Upper lobe of left lung (tissue), 6 donors: ENCODE data around the gene MITF. TPM values are rescaled to one million over a fixed set of nuclear protein-coding genes. Genes with fewer than 3 reads are reported as not detected.

Source experiments
- ATAC-seq, 2 donors: fragments of 200-7000 bp; cut with Tn5 transposase; one replicate each; pipeline ENCODE4 v1.9.1; 2022; ENCODE audit warnings: mild to moderate bottlenecking in 2 of 2, moderate library complexity in 2 of 2; ENCODE audit not compliant: low FRiP score in 2 of 2
- DNase-seq, 2 donors: peaks; one replicate each; pipeline ENCODE4 v3.0.0-alpha.2; 2019 to 2020
- H3K27ac ChIP-seq, 4 donors: fragments of 200-600 bp; sonication (generic); one replicate each; pipeline ENCODE4 v1.5.1; 2016 to 2019
- H3K27me3 ChIP-seq, 4 donors: fragments of 200-600 bp; sonication (generic); one replicate each; pipeline ENCODE4 v1.5.1; 2017 to 2019
- H3K36me3 ChIP-seq, 4 donors: fragments of 200-600 bp; sonication (generic); one replicate each; pipeline ENCODE4 v1.5.1; 2016 to 2019
- H3K4me1 ChIP-seq, 4 donors: fragments of 200-600 bp; sonication (generic); one replicate each; pipeline ENCODE4 v1.5.1; 2018 to 2019
- H3K4me3 ChIP-seq, 4 donors: fragments of 200-600 bp; sonication (generic); one replicate each; pipeline ENCODE4 v1.5.1; 2017 to 2019; ENCODE audit warnings: mild to moderate bottlenecking in 2 of 4, moderate library complexity in 1 of 4
- H3K9me3 ChIP-seq, 4 donors: fragments of 200-600 bp; sonication (generic); one replicate each; pipeline ENCODE4 v1.5.1; 2018 to 2019
- CTCF ChIP-seq, 6 experiments: fragments of 450-650 bp in 4 of 6; fragments of 200-600 bp in 2 of 6; sonication (generic) in 2 of 6; IDR thresholded peaks; one replicate each; pipeline ENCODE4 v1.5.1; 2016 to 2019; ENCODE audit warnings: antibody characterized with exemption in 6 of 6
- EP300 ChIP-seq, 4 donors: sonication (generic); formaldehyde crosslinking; IDR thresholded peaks; one replicate each; pipeline ENCODE4 v1.5.1; 2017; ENCODE audit warnings: antibody characterized with exemption in 4 of 4, control low read depth in 2 of 4
- POLR2A ChIP-seq, 4 donors: fragments of 450-650 bp; IDR thresholded peaks; one replicate each; pipeline ENCODE4 v1.5.1; 2016 to 2017; ENCODE audit warnings: antibody characterized with exemption in 4 of 4, mild to moderate bottlenecking in 2 of 4
- POLR2AphosphoS5 ChIP-seq, 2 donors: sonication (generic); formaldehyde crosslinking; IDR thresholded peaks; one replicate each; pipeline ENCODE4 v1.5.1; 2017; ENCODE audit warnings: antibody characterized with exemption in 2 of 2
- WGBS, 2 donors: methylation state at CpG; one replicate each; pipeline ENCODE4 v1.1.5; 2017 to 2018; 5-methylcytosine and 5-hydroxymethylcytosine counted together
- total RNA-seq, 6 donors: library from RNA; depleted of rRNA in 4 of 6; stranded (reverse); fragments of >200 nt in 4 of 6; gene quantifications; one replicate each; pipeline versions ENCODE4 v1.1.0 to v1.2.1, GENCODE V29; 2016 to 2021
- donor health status: DM: no; HTN: no; CAD: no; lungs with moderate emphysema.
- donor health status: DM: no; HTN: yes; CAD: no; lungs with severe emphysema.

MITF gene
- total RNA-seq, 6 donors from 2014 or later, result 21.9 to 37.2 (median 29.5) TPM

- DNase-seq (no peak), ATAC-seq (no peak)
- Histone ChIP-seq H3K9me3 (no peaks in the 10 kb centered on the region), H3K27ac (no peak overlapping the region), H3K36me3 (no peaks in the 10 kb centered on the region), H3K27me3 (no peaks in the 10 kb centered on the region), H3K4me1 (peaks cover 0 to 11% (median 2%) of the 10 kb centered on the region in 4 donors), H3K4me3 (no peak overlapping the region)
- WGBS, 2 donors, result 64 to 67% methylated on average over 3 of the region's 3 CpGs
- no peak for TF ChIP-seq CTCF (IDR thresholded peaks at IDR 0.05)
- TF ChIP-seq POLR2A (IDR thresholded peaks at IDR 0.05), result no peak
- no peak for TF ChIP-seq EP300 (IDR thresholded peaks at IDR 0.05)
- TF ChIP-seq POLR2AphosphoS5 (IDR thresholded peaks at IDR 0.05), result no peak
These were observed 117.9 kb downstream of the MITF start for GRCh38 chr3:69856965-69857705.

GRCh38 chr3:69861556-69861955 is 122.3 kb downstream of the MITF start:
- Histone ChIP-seq H3K4me1 (peaks cover 0 to 5% (median 2%) of the 10 kb centered on the region in 4 donors), H3K4me3 (no peak overlapping the region), H3K36me3 (no peaks in the 10 kb centered on the region), H3K27ac (no peak overlapping the region), H3K9me3 (no peaks in the 10 kb centered on the region), H3K27me3 (no peaks in the 10 kb centered on the region)
- DNase-seq, result no peak
- no peak for TF ChIP-seq CTCF (IDR thresholded peaks at IDR 0.05)
- TF ChIP-seq POLR2AphosphoS5 (IDR thresholded peaks at IDR 0.05), result no peak
- TF ChIP-seq POLR2A (IDR thresholded peaks at IDR 0.05), result no peak
- no peak for TF ChIP-seq EP300 (IDR thresholded peaks at IDR 0.05)
- no peak for ATAC-seq
- WGBS, 2 donors, result 80 to 96% methylated on average over 3 of the region's 3 CpGs

- DNase-seq (no peak), ATAC-seq (no peak)
- no peak overlapping the region for H3K4me3 ChIP-seq
- no peaks in the 10 kb centered on the region for H3K36me3 ChIP-seq
- H3K9me3 ChIP-seq, result no peaks in the 10 kb centered on the region
- 91 to 94% methylated on average over 3 of the region's 3 CpGs for WGBS, 2 donors
- no peaks in the 10 kb centered on the region for H3K27me3 ChIP-seq
- H3K4me1 ChIP-seq, result no peaks in the 10 kb centered on the region
- no peak overlapping the region for H3K27ac ChIP-seq
- TF ChIP-seq POLR2AphosphoS5 (IDR thresholded peaks at IDR 0.05), result no peak
- TF ChIP-seq POLR2A (IDR thresholded peaks at IDR 0.05), result no peak
- no peak for TF ChIP-seq CTCF (IDR thresholded peaks at IDR 0.05)
- no peak for TF ChIP-seq EP300 (IDR thresholded peaks at IDR 0.05)
These were observed 124.9 kb downstream of the MITF start for GRCh38 chr3:69864141-69864540.

- TF ChIP-seq CTCF (IDR thresholded peaks at IDR 0.05) (no peak), POLR2AphosphoS5 (IDR thresholded peaks at IDR 0.05) (no peak), EP300 (IDR thresholded peaks at IDR 0.05) (no peak), POLR2A (IDR thresholded peaks at IDR 0.05) (no peak)
- Histone ChIP-seq H3K27me3 (no peaks in the 10 kb centered on the region), H3K9me3 (no peaks in the 10 kb centered on the region), H3K4me1 (no peaks in the 10 kb centered on the region), H3K4me3 (no peak overlapping the region), H3K36me3 (no peaks in the 10 kb centered on the region), H3K27ac (no peak overlapping the region)
- WGBS, 2 donors, result 41 to 61% methylated on average over 2 of the region's 2 CpGs
- no peak for ATAC-seq
- DNase-seq, result no peak
These were observed 125.5 kb downstream of the MITF start for GRCh38 chr3:69864766-69865165.
